ENCODE results near the gene SLC6A12.

The SLC6A12 gene

GRCh38 chr12:224330-224729 lies 10.4 kb upstream of the SLC6A12 start:
- peaks cover 41% of the 10 kb centered on the region for H3K4me1 Mint-ChIP-seq
- TF ChIP-seq CTCF (IDR thresholded peaks at IDR 0.05; ENCODE audit: unreplicated experiment in 3 of 3): no peak
- no peaks in the 10 kb centered on the region for H3K9me3 Mint-ChIP-seq
- H3K36me3 Mint-ChIP-seq (ENCODE audit: low read depth): no peaks in the 10 kb centered on the region
- peaks cover 4% of the 10 kb centered on the region for H3K27me3 Mint-ChIP-seq (ENCODE audit: low read depth)
- no peak overlapping the region for H3K27ac Mint-ChIP-seq
- H3K4me3 Mint-ChIP-seq: no peak overlapping the region

- H3K4me1 Mint-ChIP-seq: peaks cover 41% of the 10 kb centered on the region
- TF ChIP-seq CTCF (IDR thresholded peaks at IDR 0.05; ENCODE audit: unreplicated experiment in 3 of 3): no peak
- H3K36me3 Mint-ChIP-seq (ENCODE audit: low read depth): no peaks in the 10 kb centered on the region
- H3K27me3 Mint-ChIP-seq (ENCODE audit: low read depth): peaks cover 4% of the 10 kb centered on the region
- no peak overlapping the region for H3K27ac Mint-ChIP-seq
- no peaks in the 10 kb centered on the region for H3K9me3 Mint-ChIP-seq
- H3K4me3 Mint-ChIP-seq: no peak overlapping the region
Observed at GRCh38 chr12:223841-224240, 9.9 kb upstream of the SLC6A12 start.

GRCh38 chr12:221736-222135 lies 7.8 kb upstream of the SLC6A12 start:
- Mint-ChIP-seq H3K27me3 (ENCODE audit: low read depth) (peaks cover 16% of the 10 kb centered on the region), H3K36me3 (ENCODE audit: low read depth) (no peaks in the 10 kb centered on the region), H3K4me3 (no peak overlapping the region)

GRCh38 chr12:220946-221550 lies 7.1 kb upstream of the SLC6A12 start:
- H3K4me1 Mint-ChIP-seq: peaks cover 29% of the 10 kb centered on the region
- peaks cover 16% of the 10 kb centered on the region for H3K27me3 Mint-ChIP-seq (ENCODE audit: low read depth)
- no peaks in the 10 kb centered on the region for H3K36me3 Mint-ChIP-seq (ENCODE audit: low read depth)
- no peak for TF ChIP-seq CTCF (IDR thresholded peaks at IDR 0.05; ENCODE audit: unreplicated experiment in 3 of 3)
- no peak overlapping the region for H3K27ac Mint-ChIP-seq
- H3K9me3 Mint-ChIP-seq: no peaks in the 10 kb centered on the region
- no peak overlapping the region for H3K4me3 Mint-ChIP-seq

More at GRCh38 chr12:221736-222135, 7.8 kb upstream of the SLC6A12 start:
- no peak for TF ChIP-seq CTCF (IDR thresholded peaks at IDR 0.05; ENCODE audit: unreplicated experiment in 3 of 3)
- Mint-ChIP-seq H3K27ac (no peak overlapping the region), H3K4me1 (peaks cover 31% of the 10 kb centered on the region), H3K9me3 (no peaks in the 10 kb centered on the region)

- no peak for TF ChIP-seq CTCF (IDR thresholded peaks at IDR 0.05; ENCODE audit: unreplicated experiment in 3 of 3)
- Mint-ChIP-seq H3K27me3 (ENCODE audit: low read depth) (peaks cover 16% of the 10 kb centered on the region), H3K36me3 (ENCODE audit: low read depth) (no peaks in the 10 kb centered on the region), H3K4me3 (no peak overlapping the region), H3K27ac (no peak overlapping the region), H3K4me1 (peaks cover 24% of the 10 kb centered on the region), H3K9me3 (no peaks in the 10 kb centered on the region)
Observed at GRCh38 chr12:220491-220890, 6.5 kb upstream of the SLC6A12 start.

GRCh38 chr12:219891-220352 lies 6.0 kb upstream of the SLC6A12 start:
- peaks cover 24% of the 10 kb centered on the region for H3K4me1 Mint-ChIP-seq
- no peak overlapping the region for H3K27ac Mint-ChIP-seq
- H3K9me3 Mint-ChIP-seq: no peaks in the 10 kb centered on the region
- H3K4me3 Mint-ChIP-seq: no peak overlapping the region
- TF ChIP-seq CTCF (IDR thresholded peaks at IDR 0.05; ENCODE audit: unreplicated experiment in 3 of 3): peak; percentile 91 to 92 (median 91)
- H3K27me3 Mint-ChIP-seq (ENCODE audit: low read depth): peaks cover 16% of the 10 kb centered on the region
- no peaks in the 10 kb centered on the region for H3K36me3 Mint-ChIP-seq (ENCODE audit: low read depth)
